Measurements from ENCODE around the gene MEIS1.

DNA sequence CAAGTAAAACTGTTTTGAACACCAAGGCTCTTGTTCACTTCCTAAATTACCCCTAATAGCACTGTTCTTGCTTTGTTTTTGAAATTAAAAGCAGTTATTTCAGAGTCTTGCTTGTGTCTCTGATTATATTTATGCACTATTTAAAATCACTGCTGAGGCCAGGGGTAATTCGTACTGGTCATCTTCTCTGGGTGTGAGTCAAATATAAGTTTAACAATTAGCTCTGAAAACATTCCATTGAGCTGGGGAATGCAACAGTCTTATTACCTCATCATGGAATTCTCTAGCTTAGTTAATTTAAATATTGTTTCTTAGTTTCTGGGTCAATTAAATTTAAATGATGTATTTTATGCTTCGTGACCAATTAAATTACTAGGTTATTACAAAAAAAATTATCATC, 135.0 kb downstream of the MEIS1 start:
- no peak for TF ChIP-seq POLR2A (IDR thresholded peaks at IDR 0.05)
- TF ChIP-seq, protein P1, sequence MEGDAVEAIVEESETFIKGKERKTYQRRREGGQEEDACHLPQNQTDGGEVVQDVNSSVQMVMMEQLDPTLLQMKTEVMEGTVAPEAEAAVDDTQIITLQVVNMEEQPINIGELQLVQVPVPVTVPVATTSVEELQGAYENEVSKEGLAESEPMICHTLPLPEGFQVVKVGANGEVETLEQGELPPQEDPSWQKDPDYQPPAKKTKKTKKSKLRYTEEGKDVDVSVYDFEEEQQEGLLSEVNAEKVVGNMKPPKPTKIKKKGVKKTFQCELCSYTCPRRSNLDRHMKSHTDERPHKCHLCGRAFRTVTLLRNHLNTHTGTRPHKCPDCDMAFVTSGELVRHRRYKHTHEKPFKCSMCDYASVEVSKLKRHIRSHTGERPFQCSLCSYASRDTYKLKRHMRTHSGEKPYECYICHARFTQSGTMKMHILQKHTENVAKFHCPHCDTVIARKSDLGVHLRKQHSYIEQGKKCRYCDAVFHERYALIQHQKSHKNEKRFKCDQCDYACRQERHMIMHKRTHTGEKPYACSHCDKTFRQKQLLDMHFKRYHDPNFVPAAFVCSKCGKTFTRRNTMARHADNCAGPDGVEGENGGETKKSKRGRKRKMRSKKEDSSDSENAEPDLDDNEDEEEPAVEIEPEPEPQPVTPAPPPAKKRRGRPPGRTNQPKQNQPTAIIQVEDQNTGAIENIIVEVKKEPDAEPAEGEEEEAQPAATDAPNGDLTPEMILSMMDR (IDR thresholded peaks at IDR 0.05) = no peak

Measured in transverse colon (tissue), 3 donors.